ENCODE measurements around the gene LYPD3. TPM values are rescaled to one million over a fixed set of nuclear protein-coding genes. Genes with fewer than 3 reads are reported as not detected.

The LYPD3 gene
- polyA plus RNA-seq, 1 donor (not counting 4 experiments of a cell fraction or from before 2014, with no cell fraction given), result 163 TPM

GRCh38 chr19:43481701-43482100, 16.3 kb upstream of the LYPD3 start:
- no peaks in the 10 kb centered on the region for H4K20me1 ChIP-seq (ENCODE audit: control insufficient read depth, extremely low read depth, insufficient read depth, low read length)
- H3K9me3 ChIP-seq (ENCODE audit: control insufficient read depth, low read depth, low read length), result no peaks in the 10 kb centered on the region
- no peaks in the 10 kb centered on the region for H3K9me1 ChIP-seq (ENCODE audit: control insufficient read depth, extremely low read depth, insufficient read depth, low read length)
- no peak for FAIRE-seq
- no peaks in the 10 kb centered on the region for H3K4me1 ChIP-seq (ENCODE audit: control insufficient read depth, extremely low read depth, insufficient read depth, low read length)
- H3K4me3 ChIP-seq (ENCODE audit: control insufficient read depth in 2 of 3, extremely low read depth in 1 of 3, insufficient read depth in 2 of 3, low read depth in 1 of 3, low read length in 3 of 3), result no peak overlapping the region
- H3K36me3 ChIP-seq (ENCODE audit: control insufficient read depth in 2 of 2, extremely low read depth in 1 of 2, insufficient read depth in 2 of 2, low read length in 2 of 2), result peaks cover 7 to 27% of the 10 kb centered on the region in 2 experiments
- no peak for DNase-seq (ENCODE audit: low read depth, low spot score)
- no peak overlapping the region for H3K4me2 ChIP-seq (ENCODE audit: control insufficient read depth, extremely low read depth, insufficient read depth, low read depth, low read length)
- no peaks in the 10 kb centered on the region for H3K27me3 ChIP-seq (ENCODE audit: control insufficient read depth, extremely low read depth, insufficient read depth, low read length)
- H3K27ac ChIP-seq (ENCODE audit: control insufficient read depth, insufficient read depth, low read length), result no peak overlapping the region
- dilution Hi-C loops (cut with MboI; ENCODE audit: extremely low pct_ligation_motif_present, low sequenced_read_pairs), result no loop called here
- H2AFZ ChIP-seq (ENCODE audit: control insufficient read depth, low read length), result no peak overlapping the region
- TF ChIP-seq EZH2 (IDR thresholded peaks at IDR 0.05; ENCODE audit: low read length) (no peak), CTCF (optimal IDR thresholded peaks at IDR 0.05 in 1 of 3, IDR thresholded peaks at IDR 0.05 in 1 of 3, conservative IDR thresholded peaks at IDR 0.05 in 1 of 3; ENCODE audit: extremely low read depth in 1 of 3, insufficient read depth in 2 of 3, low read length in 3 of 3) (no peak)
- no peak overlapping the region for H3K9ac ChIP-seq (ENCODE audit: control insufficient read depth, extremely low read depth, insufficient read depth, low read length)
- H3K79me2 ChIP-seq (ENCODE audit: control insufficient read depth, insufficient read depth, low read length), result no peaks in the 10 kb centered on the region

- dilution Hi-C loops (cut with MboI; ENCODE audit: extremely low pct_ligation_motif_present, low sequenced_read_pairs), result no loop called here
- FAIRE-seq, result no peak
- no peaks in the 10 kb centered on the region for H4K20me1 ChIP-seq (ENCODE audit: control insufficient read depth, extremely low read depth, insufficient read depth, low read length)
- H2AFZ ChIP-seq (ENCODE audit: control insufficient read depth, low read length), result no peak overlapping the region
- peaks cover 10% of the 10 kb centered on the region for H3K4me1 ChIP-seq (ENCODE audit: control insufficient read depth, extremely low read depth, insufficient read depth, low read length)
- H3K27me3 ChIP-seq (ENCODE audit: control insufficient read depth, extremely low read depth, insufficient read depth, low read length), result no peaks in the 10 kb centered on the region
- peaks cover 7 to 28% of the 10 kb centered on the region in 2 experiments for H3K36me3 ChIP-seq (ENCODE audit: control insufficient read depth in 2 of 2, extremely low read depth in 1 of 2, insufficient read depth in 2 of 2, low read length in 2 of 2)
- no peak for TF ChIP-seq EZH2 (IDR thresholded peaks at IDR 0.05; ENCODE audit: low read length)
- no peak for TF ChIP-seq CTCF (optimal IDR thresholded peaks at IDR 0.05 in 1 of 3, IDR thresholded peaks at IDR 0.05 in 1 of 3, conservative IDR thresholded peaks at IDR 0.05 in 1 of 3; ENCODE audit: extremely low read depth in 1 of 3, insufficient read depth in 2 of 3, low read length in 3 of 3)
- no peaks in the 10 kb centered on the region for H3K9me3 ChIP-seq (ENCODE audit: control insufficient read depth, low read depth, low read length)
- no peak for DNase-seq (ENCODE audit: low read depth, low spot score)
- no peak overlapping the region for H3K9ac ChIP-seq (ENCODE audit: control insufficient read depth, extremely low read depth, insufficient read depth, low read length)
- no peak overlapping the region for H3K4me3 ChIP-seq (ENCODE audit: control insufficient read depth in 2 of 3, extremely low read depth in 1 of 3, insufficient read depth in 2 of 3, low read depth in 1 of 3, low read length in 3 of 3)
- no peak overlapping the region for H3K27ac ChIP-seq (ENCODE audit: control insufficient read depth, insufficient read depth, low read length)
- H3K4me2 ChIP-seq (ENCODE audit: control insufficient read depth, extremely low read depth, insufficient read depth, low read depth, low read length), result no peak overlapping the region
- no peaks in the 10 kb centered on the region for H3K9me1 ChIP-seq (ENCODE audit: control insufficient read depth, extremely low read depth, insufficient read depth, low read length)
- H3K79me2 ChIP-seq (ENCODE audit: control insufficient read depth, insufficient read depth, low read length), result no peaks in the 10 kb centered on the region
Measured at GRCh38 chr19:43480574-43480973, 15.2 kb upstream of the LYPD3 start.

Measured in keratinocyte (primary cell).